ENCODE results near the gene PLEKHB2. TPM values are rescaled to one million over a fixed set of nuclear protein-coding genes. Genes with fewer than 3 reads are reported as not detected.
"Not testable (repeated sequence)": the region's sequence is repeated elsewhere in the genome, so short reads cannot be mapped to it uniquely, and the experiment has no call there.

Gene PLEKHB2
- total RNA-seq, 1 experiment from 2014 or later: 55.0 TPM

DNA sequence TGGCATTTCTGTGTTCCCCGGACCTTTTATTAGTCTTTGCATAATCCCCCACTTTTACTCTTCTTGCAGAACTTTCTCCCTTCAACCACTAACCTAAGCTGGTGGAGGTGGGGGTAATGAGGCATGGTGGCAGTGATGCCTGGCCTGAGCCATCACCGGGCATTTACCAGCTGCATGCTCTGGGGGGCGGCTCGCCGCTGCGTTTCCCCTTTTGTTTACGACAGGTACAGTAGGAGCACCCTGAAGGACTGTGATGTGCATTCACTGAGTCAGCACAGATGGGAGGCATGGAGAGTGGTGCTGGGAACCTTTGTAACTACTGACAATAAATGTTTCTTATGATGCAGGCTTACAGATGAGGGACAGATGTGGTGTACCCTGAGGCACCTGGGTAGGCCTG lies 46.9 kb downstream of the PLEKHB2 start:
- Histone ChIP-seq H3K4me3 (ENCODE audit: low read length) (no peak overlapping the region), H3K9me3 (ENCODE audit: low read length) (no peaks in the 10 kb centered on the region), H3K36me3 (ENCODE audit: insufficient read depth, low read length) (peaks cover 15% of the 10 kb centered on the region; the same call in 1 of the 2 replicates), H2AFZ (ENCODE audit: low read length) (no peak overlapping the region), H3K4me2 (ENCODE audit: low read depth, low read length, poor library complexity, severe bottlenecking) (no peak overlapping the region), H4K20me1 (ENCODE audit: insufficient read depth, low read depth, low read length) (no peaks in the 10 kb centered on the region), H3K4me1 (ENCODE audit: low read length) (peaks cover 25% of the 10 kb centered on the region), H3K9me2 (replicated peaks; ENCODE audit: insufficient read depth, low read length) (no peaks in the 10 kb centered on the region), H3K27ac (ENCODE audit: low read length) (no peak overlapping the region), H3K9ac (ENCODE audit: low read length) (no peak overlapping the region), H3K79me2 (ENCODE audit: low read length) (no peaks in the 10 kb centered on the region), H3K27me3 (ENCODE audit: low read length) (no peaks in the 10 kb centered on the region)
- peak; percentile 63 for DNase-seq

DNA sequence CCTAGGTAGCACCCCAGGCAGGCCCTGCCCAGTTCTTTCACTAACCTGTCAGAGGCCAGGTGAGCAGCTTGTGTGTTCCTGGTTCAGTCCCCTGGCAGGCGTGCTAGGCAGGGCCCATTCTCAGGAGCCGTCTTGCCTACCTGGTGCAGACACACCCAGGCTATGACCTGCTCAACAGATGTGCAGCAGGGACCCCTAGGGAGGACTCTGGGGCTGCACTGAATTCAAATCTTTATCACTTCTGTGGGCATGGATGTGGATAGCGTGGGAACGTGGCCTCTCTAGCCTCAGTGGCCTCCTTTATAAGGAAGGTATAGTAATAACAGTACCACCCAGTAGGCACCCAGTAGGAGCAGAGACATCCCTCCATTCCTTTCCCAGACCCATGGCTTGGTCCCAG lies 48.4 kb downstream of the PLEKHB2 start:
- H3K27ac ChIP-seq (ENCODE audit: low read length): no peak overlapping the region
- H3K9me3 ChIP-seq (ENCODE audit: low read length): no peaks in the 10 kb centered on the region
- peak overlapping the region; percentile 30; the same call in 1 of the 2 replicates for H2AFZ ChIP-seq (ENCODE audit: low read length)
- H3K9ac ChIP-seq (ENCODE audit: low read length): no peak overlapping the region
- H3K4me2 ChIP-seq (ENCODE audit: low read depth, low read length, poor library complexity, severe bottlenecking): no peak overlapping the region
- no peaks in the 10 kb centered on the region for H4K20me1 ChIP-seq (ENCODE audit: insufficient read depth, low read depth, low read length)
- no peaks in the 10 kb centered on the region for H3K9me2 ChIP-seq (replicated peaks; ENCODE audit: insufficient read depth, low read length)
- peak; percentile 58 for DNase-seq
- no peak overlapping the region for H3K4me3 ChIP-seq (ENCODE audit: low read length)
- H3K36me3 ChIP-seq (ENCODE audit: insufficient read depth, low read length): peaks cover 9% of the 10 kb centered on the region; the same call in 1 of the 2 replicates
- H3K27me3 ChIP-seq (ENCODE audit: low read length): no peaks in the 10 kb centered on the region
- no peaks in the 10 kb centered on the region for H3K79me2 ChIP-seq (ENCODE audit: low read length)
- H3K4me1 ChIP-seq (ENCODE audit: low read length): peaks cover 25% of the 10 kb centered on the region

DNA sequence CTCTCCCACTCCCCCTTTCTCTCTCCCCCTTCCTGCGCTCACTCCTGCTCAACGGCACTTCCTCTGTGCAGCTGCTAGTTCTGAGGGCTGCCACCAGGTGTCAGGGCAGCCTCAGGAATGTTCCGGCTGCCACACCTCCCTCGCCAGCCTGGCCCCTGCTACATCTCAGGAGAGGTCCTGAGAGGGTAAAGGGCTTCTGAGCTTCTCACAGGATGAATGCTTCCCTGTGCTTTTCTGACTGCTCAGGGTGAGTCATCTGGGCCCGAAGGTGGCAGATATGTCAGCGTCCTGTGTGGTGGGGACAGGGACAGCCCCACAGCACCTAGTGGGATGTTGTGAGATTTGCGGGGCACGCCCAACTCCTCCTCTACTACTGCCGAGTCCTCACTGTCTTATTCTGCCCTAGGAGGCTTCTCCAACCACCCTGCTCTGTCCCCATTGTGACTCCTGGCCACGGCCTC lies 49.0 kb downstream of the PLEKHB2 start:
- H3K4me3 ChIP-seq (ENCODE audit: low read length): no peak overlapping the region
- no peak overlapping the region for H3K27ac ChIP-seq (ENCODE audit: low read length)
- H3K9me3 ChIP-seq (ENCODE audit: low read length): no peaks in the 10 kb centered on the region
- peaks cover 5% of the 10 kb centered on the region; the same call in 1 of the 2 replicates for H3K36me3 ChIP-seq (ENCODE audit: insufficient read depth, low read length)
- H3K9me2 ChIP-seq (replicated peaks; ENCODE audit: insufficient read depth, low read length): no peaks in the 10 kb centered on the region
- no peaks in the 10 kb centered on the region for H3K79me2 ChIP-seq (ENCODE audit: low read length)
- H4K20me1 ChIP-seq (ENCODE audit: insufficient read depth, low read depth, low read length): no peaks in the 10 kb centered on the region
- H3K4me2 ChIP-seq (ENCODE audit: low read depth, low read length, poor library complexity, severe bottlenecking): peak overlapping the region; percentile 41
- H3K9ac ChIP-seq (ENCODE audit: low read length): no peak overlapping the region
- DNase-seq: peak; percentile 92
- H3K27me3 ChIP-seq (ENCODE audit: low read length): no peaks in the 10 kb centered on the region
- H3K4me1 ChIP-seq (ENCODE audit: low read length): peaks cover 25% of the 10 kb centered on the region
- peak overlapping the region; percentile 30; the same call in 1 of the 2 replicates for H2AFZ ChIP-seq (ENCODE audit: low read length)

DNA sequence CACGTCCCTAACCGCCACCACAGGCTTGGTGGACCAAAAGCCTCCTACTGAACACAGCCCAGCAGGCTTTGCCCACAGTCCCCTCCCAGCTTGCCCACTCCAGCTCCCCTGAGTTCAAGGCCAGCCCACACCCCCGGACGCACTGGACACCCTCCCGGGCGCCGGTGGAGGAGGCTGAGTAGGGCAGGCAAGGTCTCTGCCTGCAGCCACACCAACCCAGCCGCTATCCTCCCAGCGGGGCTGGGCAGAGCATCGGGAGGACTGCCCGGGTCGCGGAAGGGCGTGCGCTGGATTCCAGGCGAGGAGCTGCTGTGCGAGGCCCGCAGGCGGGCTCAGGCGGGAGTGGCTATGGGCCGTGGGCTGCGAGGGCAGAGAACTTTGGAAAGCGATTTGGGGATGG lies 49.5 kb downstream of the PLEKHB2 start:
- Histone ChIP-seq H3K79me2 (ENCODE audit: low read length) (no peaks in the 10 kb centered on the region), H2AFZ (ENCODE audit: low read length) (no peak overlapping the region), H3K4me1 (ENCODE audit: low read length) (peaks cover 25% of the 10 kb centered on the region), H3K9me3 (ENCODE audit: low read length) (no peaks in the 10 kb centered on the region), H3K4me2 (ENCODE audit: low read depth, low read length, poor library complexity, severe bottlenecking) (no peak overlapping the region), H4K20me1 (ENCODE audit: insufficient read depth, low read depth, low read length) (no peaks in the 10 kb centered on the region), H3K27ac (ENCODE audit: low read length) (no peak overlapping the region), H3K27me3 (ENCODE audit: low read length) (no peaks in the 10 kb centered on the region), H3K9ac (ENCODE audit: low read length) (no peak overlapping the region), H3K36me3 (ENCODE audit: insufficient read depth, low read length) (0 out of 2 replicates have a peak, but pooled peaks cover 3% of the 10 kb centered on the region), H3K9me2 (replicated peaks; ENCODE audit: insufficient read depth, low read length) (no peaks in the 10 kb centered on the region), H3K4me3 (ENCODE audit: low read length) (no peak overlapping the region)
- no peak for DNase-seq

DNA sequence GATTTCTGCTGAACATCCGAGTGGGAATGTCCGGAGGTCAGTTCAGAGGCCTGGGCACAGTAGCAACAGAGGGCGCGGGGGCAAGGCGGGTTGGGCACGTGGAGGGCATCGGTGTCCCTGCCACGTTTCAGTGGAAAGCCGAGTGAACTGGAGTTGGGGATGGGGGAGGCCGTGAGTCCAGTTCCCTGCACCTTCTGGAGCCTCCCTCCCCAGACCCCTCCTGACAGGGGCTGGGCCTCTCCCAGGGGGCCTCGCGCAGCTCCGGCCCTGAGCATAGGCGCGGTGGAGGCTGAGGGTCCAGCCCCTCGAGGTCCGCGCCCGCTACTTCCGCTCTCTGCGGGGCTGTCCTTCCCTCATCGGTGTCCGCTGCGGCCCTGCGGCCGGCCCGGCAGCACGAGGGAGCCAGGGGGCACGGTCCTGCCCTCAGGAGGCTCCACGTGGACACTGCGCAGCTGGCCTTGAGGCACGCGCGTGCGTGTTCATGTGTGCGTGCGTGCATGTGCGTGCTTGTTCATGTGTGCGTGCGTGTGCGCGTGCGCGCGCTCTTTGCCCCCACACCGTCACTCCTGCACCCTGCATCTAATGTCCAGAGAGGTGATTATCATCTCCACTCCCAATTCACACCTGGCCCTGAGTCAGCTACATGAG lies 50.2 kb downstream of the PLEKHB2 start:
- H3K27ac ChIP-seq (ENCODE audit: low read length): no peak overlapping the region
- H3K27me3 ChIP-seq (ENCODE audit: low read length): no peaks in the 10 kb centered on the region
- peak; percentile 27 for DNase-seq
- no peaks in the 10 kb centered on the region for H3K9me3 ChIP-seq (ENCODE audit: low read length)
- H4K20me1 ChIP-seq (ENCODE audit: insufficient read depth, low read depth, low read length): no peaks in the 10 kb centered on the region
- no peaks in the 10 kb centered on the region for H3K79me2 ChIP-seq (ENCODE audit: low read length)
- no peak overlapping the region for H3K9ac ChIP-seq (ENCODE audit: low read length)
- H3K36me3 ChIP-seq (ENCODE audit: insufficient read depth, low read length): no peaks in the 10 kb centered on the region
- no peak overlapping the region for H3K4me2 ChIP-seq (ENCODE audit: low read depth, low read length, poor library complexity, severe bottlenecking)
- peaks cover 25% of the 10 kb centered on the region for H3K4me1 ChIP-seq (ENCODE audit: low read length)
- no peak overlapping the region for H2AFZ ChIP-seq (ENCODE audit: low read length)
- no peaks in the 10 kb centered on the region for H3K9me2 ChIP-seq (replicated peaks; ENCODE audit: insufficient read depth, low read length)
- no peak overlapping the region for H3K4me3 ChIP-seq (ENCODE audit: low read length)

DNA sequence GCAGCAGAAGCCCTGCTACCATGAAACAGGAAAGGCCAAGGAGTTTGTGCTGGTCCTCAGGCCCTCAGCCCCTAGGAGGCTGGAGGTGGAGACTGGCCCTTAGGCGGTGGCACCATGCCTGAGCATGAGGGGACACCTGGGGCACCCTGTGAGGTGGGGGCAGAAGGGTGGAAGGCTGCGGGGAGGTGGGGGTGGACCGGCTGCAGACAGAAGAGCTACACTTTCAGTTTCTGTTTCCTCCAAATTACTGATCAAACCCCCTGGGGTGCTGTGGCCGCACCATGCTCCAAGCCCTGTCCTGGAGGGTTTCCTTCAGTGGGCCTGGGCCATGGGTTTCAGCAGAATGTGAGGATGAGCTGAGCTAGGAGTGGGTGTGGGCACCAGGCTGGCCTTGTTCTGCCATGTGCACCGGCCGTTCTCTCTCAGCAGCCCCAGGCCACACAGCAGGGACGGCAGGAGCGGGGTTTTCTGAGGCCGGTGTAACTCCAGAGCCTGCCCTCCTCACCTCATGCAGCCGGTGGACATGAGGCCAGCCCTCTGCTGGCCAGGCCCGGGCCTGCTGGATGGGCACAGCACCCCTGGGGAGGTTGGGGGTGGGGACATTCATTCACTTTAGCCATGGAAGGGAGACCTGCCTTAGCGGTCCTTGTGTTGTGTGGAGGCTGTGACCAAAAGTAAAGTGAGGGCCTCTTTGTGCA lies 51.5 kb downstream of the PLEKHB2 start:
- H3K9me3 ChIP-seq (ENCODE audit: low read length): no peaks in the 10 kb centered on the region
- peak overlapping the region; percentile 32 for H3K4me2 ChIP-seq (ENCODE audit: low read depth, low read length, poor library complexity, severe bottlenecking)
- peaks cover 25% of the 10 kb centered on the region for H3K4me1 ChIP-seq (ENCODE audit: low read length)
- H3K9ac ChIP-seq (ENCODE audit: low read length): 0 out of 2 replicates have a peak overlapping the region, but pooled peaks have one; percentile 13
- no peaks in the 10 kb centered on the region for H3K36me3 ChIP-seq (ENCODE audit: insufficient read depth, low read length)
- H3K4me3 ChIP-seq (ENCODE audit: low read length): no peak overlapping the region
- no peaks in the 10 kb centered on the region for H3K79me2 ChIP-seq (ENCODE audit: low read length)
- H2AFZ ChIP-seq (ENCODE audit: low read length): no peak overlapping the region
- H4K20me1 ChIP-seq (ENCODE audit: insufficient read depth, low read depth, low read length): no peaks in the 10 kb centered on the region
- no peak overlapping the region for H3K27ac ChIP-seq (ENCODE audit: low read length)
- no peaks in the 10 kb centered on the region for H3K9me2 ChIP-seq (replicated peaks; ENCODE audit: insufficient read depth, low read length)
- no peak for DNase-seq
- H3K27me3 ChIP-seq (ENCODE audit: low read length): no peaks in the 10 kb centered on the region

DNA sequence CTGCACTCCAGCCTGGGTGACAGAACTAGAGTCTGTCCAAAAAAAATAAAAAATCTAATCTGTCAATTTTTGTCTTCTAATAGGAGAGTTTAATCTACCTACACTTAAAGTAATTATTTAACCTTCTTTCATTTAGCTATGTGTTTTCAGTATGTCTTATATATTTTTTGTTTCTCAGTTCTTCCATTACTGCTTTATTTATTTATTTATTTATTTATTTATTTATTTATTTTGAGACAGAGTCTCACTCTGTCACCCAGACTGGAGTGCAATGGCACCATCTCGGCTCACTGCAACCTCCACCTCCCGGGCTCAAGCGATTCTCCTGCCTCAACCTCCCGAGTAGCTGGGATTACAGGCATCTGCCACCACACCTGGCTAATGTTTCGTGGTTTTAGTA lies 60.4 kb downstream of the PLEKHB2 start:
- DNase-seq; H3K9me2 ChIP-seq (replicated peaks; ENCODE audit: insufficient read depth, low read length): not testable (repeated sequence)

DNA sequence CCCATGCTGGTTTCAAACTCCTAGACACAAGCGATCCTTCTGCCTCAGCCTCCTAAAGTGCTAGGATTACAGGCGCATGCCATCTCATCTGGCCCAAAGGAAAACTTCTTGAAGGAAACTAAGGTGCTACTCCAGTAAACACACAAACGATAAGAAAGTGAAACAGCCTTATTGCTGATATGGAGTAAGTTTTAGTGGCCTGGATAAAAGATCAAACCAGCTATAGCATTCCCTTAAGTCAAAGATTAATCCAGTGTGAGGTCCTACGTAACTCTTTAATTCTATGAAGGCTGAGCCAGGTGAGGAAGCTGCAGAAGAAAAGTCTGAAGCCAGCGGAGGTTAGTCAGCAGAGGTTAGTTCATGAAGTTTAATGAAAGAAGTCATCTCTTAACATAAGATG lies 63.4 kb downstream of the PLEKHB2 start:
- Histone ChIP-seq H3K4me3 (ENCODE audit: low read length) (no peak overlapping the region), H3K9ac (ENCODE audit: low read length) (no peak overlapping the region), H3K36me3 (ENCODE audit: insufficient read depth, low read length) (no peaks in the 10 kb centered on the region), H3K27me3 (ENCODE audit: low read length) (no peaks in the 10 kb centered on the region), H3K27ac (ENCODE audit: low read length) (no peak overlapping the region), H3K4me2 (ENCODE audit: low read depth, low read length, poor library complexity, severe bottlenecking) (no peak overlapping the region), H3K79me2 (ENCODE audit: low read length) (no peaks in the 10 kb centered on the region), H3K9me3 (ENCODE audit: low read length) (no peaks in the 10 kb centered on the region), H3K9me2 (replicated peaks; ENCODE audit: insufficient read depth, low read length) (no peaks in the 10 kb centered on the region), H3K4me1 (ENCODE audit: low read length) (peaks cover 3% of the 10 kb centered on the region; the same call in 1 of the 2 replicates), H2AFZ (ENCODE audit: low read length) (no peak overlapping the region), H4K20me1 (ENCODE audit: insufficient read depth, low read depth, low read length) (no peaks in the 10 kb centered on the region)
- no peak for DNase-seq

More for the DNA sequence above, 60.4 kb downstream of the PLEKHB2 start:
- not testable (repeated sequence) for H3K4me1 ChIP-seq (ENCODE audit: low read length); H3K27me3 ChIP-seq (ENCODE audit: low read length); H3K9me3 ChIP-seq (ENCODE audit: low read length); H3K9ac ChIP-seq (ENCODE audit: low read length); H3K4me2 ChIP-seq (ENCODE audit: low read depth, low read length, poor library complexity, severe bottlenecking); H3K36me3 ChIP-seq (ENCODE audit: insufficient read depth, low read length); H3K4me3 ChIP-seq (ENCODE audit: low read length); H3K79me2 ChIP-seq (ENCODE audit: low read length); H2AFZ ChIP-seq (ENCODE audit: low read length); H3K27ac ChIP-seq (ENCODE audit: low read length); H4K20me1 ChIP-seq (ENCODE audit: insufficient read depth, low read depth, low read length)

All from Karpas-422 (cell line).